ENCODE results near the gene SYNDIG1. TPM values are rescaled to one million over a fixed set of nuclear protein-coding genes. Genes with fewer than 3 reads are reported as not detected.

Gene SYNDIG1
- total and polyA plus RNA-seq, 9 of the 15 experiments (the other 6 are each of a cell fraction or from before 2014, with no cell fraction given) = not detected

DNA sequence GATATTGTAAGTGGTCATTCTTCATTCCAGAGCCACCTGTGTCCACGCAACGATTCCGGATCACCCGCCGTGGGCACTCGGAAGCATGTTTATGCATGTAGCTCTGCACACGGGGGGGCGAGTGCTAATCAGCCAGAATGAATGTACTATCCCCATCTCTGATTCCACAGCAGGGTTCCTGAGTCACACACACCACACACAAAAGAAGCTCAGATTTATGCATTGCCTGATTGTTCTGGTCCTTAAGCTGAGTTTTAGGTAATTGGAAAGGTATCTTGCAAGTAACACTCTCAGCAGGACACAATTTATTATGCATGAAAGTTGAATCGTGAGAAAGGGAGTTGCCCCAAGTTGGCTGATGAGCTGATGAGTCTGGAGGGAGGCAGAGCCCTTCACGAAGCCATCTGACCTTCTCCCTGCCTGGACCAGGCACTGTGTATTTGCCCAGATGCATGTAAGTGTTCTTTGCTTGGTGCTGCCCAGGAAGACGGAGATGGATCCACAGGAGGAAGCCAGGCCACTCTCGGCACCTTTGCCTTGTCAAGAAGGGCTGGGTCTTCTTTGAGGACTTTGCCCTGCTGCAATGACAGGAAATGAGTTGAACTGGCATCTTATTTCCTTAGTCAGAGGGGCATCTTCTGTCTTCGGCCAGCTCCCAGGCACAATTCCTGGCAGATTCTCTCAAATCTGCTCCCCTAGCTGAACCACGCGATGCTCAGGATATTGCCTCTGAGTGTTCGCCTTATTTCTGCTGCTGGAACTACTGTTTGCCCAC lies 141.1 kb downstream of the SYNDIG1 start:
- POLR2A ChIA-PET = interaction anchor here (0.6 kb wide), 1 partner anchor 67 kb away, joined by 5 read pairs; no protein-coding TSS in a partner anchor
- no peaks in the 10 kb centered on the region for H3K9me1 ChIP-seq (ENCODE audit: control insufficient read depth, insufficient read depth, low read length)

More for the DNA sequence above, 141.1 kb downstream of the SYNDIG1 start:
- H3K27me3 ChIP-seq (ENCODE audit: control insufficient read depth in 2 of 2, insufficient read depth in 2 of 2, low read length in 2 of 2) = no peaks in the 10 kb centered on the region; a peak in 1 of 5 replicates
- intact Hi-C loops (cut with micrococcal nuclease) (no loop called here), in situ Hi-C loops (cut with MboI) (no loop called here)
- no peak for FAIRE-seq
- TF ChIP-seq, protein P1, sequence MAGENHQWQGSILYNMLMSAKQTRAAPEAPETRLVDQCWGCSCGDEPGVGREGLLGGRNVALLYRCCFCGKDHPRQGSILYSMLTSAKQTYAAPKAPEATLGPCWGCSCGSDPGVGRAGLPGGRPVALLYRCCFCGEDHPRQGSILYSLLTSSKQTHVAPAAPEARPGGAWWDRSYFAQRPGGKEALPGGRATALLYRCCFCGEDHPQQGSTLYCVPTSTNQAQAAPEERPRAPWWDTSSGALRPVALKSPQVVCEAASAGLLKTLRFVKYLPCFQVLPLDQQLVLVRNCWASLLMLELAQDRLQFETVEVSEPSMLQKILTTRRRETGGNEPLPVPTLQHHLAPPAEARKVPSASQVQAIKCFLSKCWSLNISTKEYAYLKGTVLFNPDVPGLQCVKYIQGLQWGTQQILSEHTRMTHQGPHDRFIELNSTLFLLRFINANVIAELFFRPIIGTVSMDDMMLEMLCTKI (IDR thresholded peaks at IDR 0.05; ENCODE audit: partially characterized antibody) = no peak
- TF ChIP-seq ATF7 (IDR thresholded peaks at IDR 0.05) (no peak), ZNF184 (CRISPR knock-in tag; IDR thresholded peaks at IDR 0.05) (no peak), ZC3H8 (IDR thresholded peaks at IDR 0.05) (no peak), MIER1 (IDR thresholded peaks at IDR 0.05; ENCODE audit: low read depth) (no peak), ADNP (tag; IDR thresholded peaks at IDR 0.05) (no peak), PCBP2 (IDR thresholded peaks at IDR 0.05; ENCODE audit: low read depth, low read length, poor library complexity, severe bottlenecking) (no peak)
- TF ChIP-seq, protein P2, sequence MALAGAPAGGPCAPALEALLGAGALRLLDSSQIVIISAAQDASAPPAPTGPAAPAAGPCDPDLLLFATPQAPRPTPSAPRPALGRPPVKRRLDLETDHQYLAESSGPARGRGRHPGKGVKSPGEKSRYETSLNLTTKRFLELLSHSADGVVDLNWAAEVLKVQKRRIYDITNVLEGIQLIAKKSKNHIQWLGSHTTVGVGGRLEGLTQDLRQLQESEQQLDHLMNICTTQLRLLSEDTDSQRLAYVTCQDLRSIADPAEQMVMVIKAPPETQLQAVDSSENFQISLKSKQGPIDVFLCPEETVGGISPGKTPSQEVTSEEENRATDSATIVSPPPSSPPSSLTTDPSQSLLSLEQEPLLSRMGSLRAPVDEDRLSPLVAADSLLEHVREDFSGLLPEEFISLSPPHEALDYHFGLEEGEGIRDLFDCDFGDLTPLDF (CRISPR knock-in tag; IDR thresholded peaks at IDR 0.05) = no peak
- TF ChIP-seq, protein P3, sequence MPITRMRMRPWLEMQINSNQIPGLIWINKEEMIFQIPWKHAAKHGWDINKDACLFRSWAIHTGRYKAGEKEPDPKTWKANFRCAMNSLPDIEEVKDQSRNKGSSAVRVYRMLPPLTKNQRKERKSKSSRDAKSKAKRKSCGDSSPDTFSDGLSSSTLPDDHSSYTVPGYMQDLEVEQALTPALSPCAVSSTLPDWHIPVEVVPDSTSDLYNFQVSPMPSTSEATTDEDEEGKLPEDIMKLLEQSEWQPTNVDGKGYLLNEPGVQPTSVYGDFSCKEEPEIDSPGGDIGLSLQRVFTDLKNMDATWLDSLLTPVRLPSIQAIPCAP (CRISPR knock-in tag; IDR thresholded peaks at IDR 0.05; ENCODE audit: borderline replicate concordance) = no peak
- H3K36me3 ChIP-seq (ENCODE audit: control insufficient read depth, insufficient read depth, low read length) = no peaks in the 10 kb centered on the region
- no peaks in the 10 kb centered on the region for H3K4me1 ChIP-seq (replicated peaks in 1 of 2; ENCODE audit: control insufficient read depth in 2 of 2, insufficient read depth in 2 of 2, low read length in 2 of 2)
- no peak overlapping the region for H3K4me2 ChIP-seq (ENCODE audit: insufficient read depth, low read length)
- H3K27ac ChIP-seq (ENCODE audit: extremely low read depth, low read depth, low read length) = no peak overlapping the region
- H3K4me3 ChIP-seq = no peak overlapping the region
- no peak for DNase-seq (ENCODE audit: extremely low read depth in 1 of 4, low spot score in 3 of 4)
- no peak overlapping the region for H3K9ac ChIP-seq (ENCODE audit: insufficient read depth in 1 of 2, low read depth in 2 of 2, low read length in 2 of 2)
- no TSS peak for BruUV-seq (replicated peaks)
- H3K9me3 ChIP-seq (replicated peaks; ENCODE audit: control insufficient read depth, insufficient read depth, low read depth, low read length) = no peaks in the 10 kb centered on the region
- H4K20me1 ChIP-seq (replicated peaks; ENCODE audit: control insufficient read depth, insufficient read depth, low read length) = no peaks in the 10 kb centered on the region
- ATAC-seq = no peak
- H2AFZ ChIP-seq (ENCODE audit: low read depth, low read length) = no peak overlapping the region
- WGBS (ENCODE audit: insufficient coverage, low coverage, missing lambda C conversion rate) = 5% methylated on average over 14 of the region's 16 CpGs
- CTCF ChIA-PET (ENCODE audit: low intra/inter-chr PET ratio) = no interaction called here
- H3K79me2 ChIP-seq (ENCODE audit: control insufficient read depth, insufficient read depth, low read length) = no peaks in the 10 kb centered on the region
